ENCODE results near the gene CXCL16. TPM values are rescaled to one million over a fixed set of nuclear protein-coding genes. Genes with fewer than 3 reads are reported as not detected.
A peak's percentile ranks its signal among the peaks of the same experiment; 100 is the strongest.
"Not testable (repeated sequence)": the region's sequence is repeated elsewhere in the genome, so short reads cannot be mapped to it uniquely, and the experiment has no call there.

The CXCL16 gene
- total RNA-seq, 4 donors from 2014 or later, result 12.5 to 33.9 (median 18.8) TPM

- no peak for DNase-seq (ENCODE audit: low spot score in 2 of 2)
- Histone ChIP-seq H3K27me3 (no peaks in the 10 kb centered on the region), H3K4me1 (peaks cover 26% of the 10 kb centered on the region), H3K27ac (no peak overlapping the region), H3K4me3 (no peak overlapping the region), H3K9me3 (no peaks in the 10 kb centered on the region), H3K36me3 (no peaks in the 10 kb centered on the region)
- WGBS, result 77% methylated on average over 8 of the region's 8 CpGs
- TF ChIP-seq POLR2AphosphoS5 (IDR thresholded peaks at IDR 0.05) (no peak), EP300 (IDR thresholded peaks at IDR 0.05) (no peak), POLR2A (IDR thresholded peaks at IDR 0.05) (no peak)
- TF ChIP-seq, protein P1, sequence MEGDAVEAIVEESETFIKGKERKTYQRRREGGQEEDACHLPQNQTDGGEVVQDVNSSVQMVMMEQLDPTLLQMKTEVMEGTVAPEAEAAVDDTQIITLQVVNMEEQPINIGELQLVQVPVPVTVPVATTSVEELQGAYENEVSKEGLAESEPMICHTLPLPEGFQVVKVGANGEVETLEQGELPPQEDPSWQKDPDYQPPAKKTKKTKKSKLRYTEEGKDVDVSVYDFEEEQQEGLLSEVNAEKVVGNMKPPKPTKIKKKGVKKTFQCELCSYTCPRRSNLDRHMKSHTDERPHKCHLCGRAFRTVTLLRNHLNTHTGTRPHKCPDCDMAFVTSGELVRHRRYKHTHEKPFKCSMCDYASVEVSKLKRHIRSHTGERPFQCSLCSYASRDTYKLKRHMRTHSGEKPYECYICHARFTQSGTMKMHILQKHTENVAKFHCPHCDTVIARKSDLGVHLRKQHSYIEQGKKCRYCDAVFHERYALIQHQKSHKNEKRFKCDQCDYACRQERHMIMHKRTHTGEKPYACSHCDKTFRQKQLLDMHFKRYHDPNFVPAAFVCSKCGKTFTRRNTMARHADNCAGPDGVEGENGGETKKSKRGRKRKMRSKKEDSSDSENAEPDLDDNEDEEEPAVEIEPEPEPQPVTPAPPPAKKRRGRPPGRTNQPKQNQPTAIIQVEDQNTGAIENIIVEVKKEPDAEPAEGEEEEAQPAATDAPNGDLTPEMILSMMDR (IDR thresholded peaks at IDR 0.05), result no peak
These were observed 31.3 kb downstream of the CXCL16 start for GRCh38 chr17:4708436-4708835.

DNA sequence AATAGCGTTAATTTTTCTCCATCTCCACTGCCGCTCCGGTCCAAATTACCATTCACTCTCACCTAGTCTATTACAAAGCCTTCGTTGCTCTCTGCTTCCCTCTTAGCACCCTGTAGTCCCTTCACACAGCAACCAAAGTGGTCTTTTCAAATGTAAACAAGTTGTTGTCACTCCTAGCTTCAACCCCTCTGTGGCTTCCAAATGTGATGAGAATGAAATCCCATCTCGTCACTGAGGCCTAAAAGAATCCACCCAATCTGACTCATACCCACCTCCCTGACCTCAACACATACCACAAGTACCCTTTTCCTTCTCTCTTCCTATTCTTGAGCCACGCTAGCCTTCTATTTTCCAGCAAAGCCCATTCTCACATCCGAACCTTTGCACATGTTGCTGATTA is 33.6 kb downstream of the CXCL16 start:
- Histone ChIP-seq H3K27ac (no peak overlapping the region), H3K4me1 (peaks cover 40% of the 10 kb centered on the region), H3K36me3 (no peaks in the 10 kb centered on the region), H3K27me3 (no peaks in the 10 kb centered on the region), H3K4me3 (no peak overlapping the region), H3K9me3 (no peaks in the 10 kb centered on the region)
- DNase-seq (ENCODE audit: low spot score in 2 of 2), result no peak
- TF ChIP-seq EP300 (IDR thresholded peaks at IDR 0.05), result no peak
- WGBS, result 80% methylated on average over 7 of the region's 7 CpGs

DNA sequence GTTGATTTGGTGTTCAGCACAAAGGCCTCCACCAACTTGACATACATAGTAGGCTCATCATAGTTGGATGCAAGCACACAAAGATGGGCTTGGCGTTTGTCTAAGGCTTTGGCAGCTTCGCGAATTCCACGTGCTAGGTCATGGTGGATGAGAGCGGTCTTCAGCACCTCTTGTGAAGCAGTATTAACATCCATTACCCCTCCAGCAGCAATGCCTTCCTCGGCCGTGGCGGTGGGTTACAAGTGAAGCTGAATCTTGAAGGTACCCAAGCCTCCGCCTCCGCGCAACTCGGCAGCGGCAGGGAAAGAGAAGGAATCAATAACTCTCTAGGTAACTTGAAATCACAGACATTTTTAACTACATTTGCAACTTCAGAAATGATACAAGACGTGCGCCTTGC is 34.7 kb downstream of the CXCL16 start:
- no peak for TF ChIP-seq POLR2A (IDR thresholded peaks at IDR 0.05)
- Histone ChIP-seq H3K9me3 (no peaks in the 10 kb centered on the region), H3K4me3 (no peak overlapping the region), H3K27me3 (no peaks in the 10 kb centered on the region), H3K27ac (no peak overlapping the region), H3K4me1 (peaks cover 33% of the 10 kb centered on the region), H3K36me3 (no peaks in the 10 kb centered on the region)
- 98% methylated on average over 15 of the region's 15 CpGs for WGBS
- DNase-seq (ENCODE audit: low spot score in 2 of 2), result no peak

GRCh38 chr17:4704574-4704907 is 35.2 kb downstream of the CXCL16 start:
- H3K27me3 ChIP-seq; H3K27ac ChIP-seq; DNase-seq (ENCODE audit: low spot score in 2 of 2); H3K9me3 ChIP-seq; H3K36me3 ChIP-seq: not testable (repeated sequence)
- peak overlapping the region; percentile 93 for H3K4me3 ChIP-seq
- WGBS, result 43% methylated on average over 14 of the region's 14 CpGs
- H3K4me1 ChIP-seq, result peaks cover 29% of the 10 kb centered on the region

DNA sequence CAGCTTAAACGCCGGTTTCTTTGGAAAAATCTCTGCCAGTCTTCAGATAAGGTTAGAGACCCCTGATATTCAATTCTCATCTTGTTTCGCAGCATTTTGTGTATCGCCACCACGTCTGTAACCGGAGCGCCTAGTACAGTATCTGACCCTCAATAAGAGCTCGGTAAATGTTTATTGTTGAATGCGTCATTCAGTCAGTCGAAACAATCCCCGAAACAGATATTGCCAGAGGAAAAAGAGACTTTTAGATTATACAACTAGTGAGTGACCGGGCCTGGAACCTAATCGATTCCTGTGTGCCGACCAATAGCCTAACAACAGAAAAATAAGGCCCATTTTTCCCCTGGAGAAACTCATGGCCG is 36.4 kb downstream of the CXCL16 start:
- TF ChIP-seq, protein P1 (IDR thresholded peaks at IDR 0.05), result no peak
- TF ChIP-seq POLR2A (IDR thresholded peaks at IDR 0.05) (no peak), EP300 (IDR thresholded peaks at IDR 0.05) (no peak), POLR2AphosphoS5 (IDR thresholded peaks at IDR 0.05) (no peak)
- no peaks in the 10 kb centered on the region for H3K36me3 ChIP-seq
- no peaks in the 10 kb centered on the region for H3K9me3 ChIP-seq
- no peaks in the 10 kb centered on the region for H3K27me3 ChIP-seq
- H3K27ac ChIP-seq, result no peak overlapping the region
- H3K4me1 ChIP-seq, result peaks cover 26% of the 10 kb centered on the region
- peak overlapping the region; percentile 93 for H3K4me3 ChIP-seq
- WGBS, result 4% methylated on average over 15 of the region's 15 CpGs
- DNase-seq (ENCODE audit: low spot score in 2 of 2), result no peak

DNA sequence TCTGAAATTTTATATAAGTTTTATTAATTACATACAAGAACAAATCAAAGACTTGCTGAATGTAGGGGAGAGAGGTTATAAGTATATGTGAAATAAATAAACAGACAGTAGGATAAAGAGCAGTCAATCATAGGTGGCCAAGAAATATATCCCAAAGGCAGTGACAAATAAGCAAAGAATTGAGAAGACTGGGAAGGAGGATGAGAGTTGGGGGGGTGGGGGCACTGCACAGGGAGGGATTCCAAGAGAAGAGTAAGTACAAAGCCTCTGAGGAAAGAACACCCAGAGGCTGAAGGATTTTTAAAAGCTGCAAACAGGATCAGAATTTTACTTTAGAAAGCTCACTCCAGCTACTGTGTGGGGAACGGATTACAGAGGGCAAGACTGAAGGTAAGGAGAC is 38.6 kb downstream of the CXCL16 start:
- 63% methylated on average over 1 of the region's 1 CpG for WGBS
- H3K36me3 ChIP-seq, result peaks cover 4% of the 10 kb centered on the region

GRCh38 chr17:4699401-4700056 is 40.2 kb downstream of the CXCL16 start:
- 85% methylated on average over 13 of the region's 13 CpGs for WGBS
- peaks cover 21% of the 10 kb centered on the region for H3K4me1 ChIP-seq
- not testable (repeated sequence) for H3K36me3 ChIP-seq; H3K9me3 ChIP-seq; H3K27ac ChIP-seq; H3K27me3 ChIP-seq; DNase-seq (ENCODE audit: low spot score in 2 of 2); H3K4me3 ChIP-seq

More for the DNA sequence above, 38.6 kb downstream of the CXCL16 start:
- Histone ChIP-seq H3K9me3 (no peaks in the 10 kb centered on the region), H3K4me3 (no peak overlapping the region), H3K27me3 (no peaks in the 10 kb centered on the region), H3K27ac (no peak overlapping the region), H3K4me1 (peaks cover 26% of the 10 kb centered on the region)
- TF ChIP-seq POLR2AphosphoS5 (IDR thresholded peaks at IDR 0.05), result no peak
- TF ChIP-seq, protein P1 (IDR thresholded peaks at IDR 0.05), result no peak
- no peak for TF ChIP-seq EP300 (IDR thresholded peaks at IDR 0.05)
- no peak for TF ChIP-seq POLR2A (IDR thresholded peaks at IDR 0.05)
- no peak for DNase-seq (ENCODE audit: low spot score in 2 of 2)

Data from suprapubic skin (tissue), 4 donors.